Mesangial cell (primary cell): Measurements from ENCODE around the gene DHTKD1. TPM values are rescaled to one million over a fixed set of nuclear protein-coding genes. Genes with fewer than 3 reads are reported as not detected.

Experiments
- total RNA-seq: library from RNA; depleted of rRNA; stranded (reverse); fragments of >200 nt; gene quantifications from 2 replicates; pipeline ENCODE4 v1.2.3, GENCODE V29; 2015

DHTKD1 gene
- 25.1 and 25.9 TPM in 2 replicates for total RNA-seq

GRCh38 chr10:12068449-12069269 is at the start of gene DHTKD1:
Gene DHTKD1 (plus strand): TSS chr10:12068954. CDS start chr10:12069034, 80 bp downstream.

GRCh38 chr10:12042797-12043651 is 25.7 kb upstream of the DHTKD1 start, which contains the start of gene UPF2:
Gene UPF2 (minus strand): TSS chr10:12042809. CDS start chr10:12035423, 7,386 bp downstream.

DNA sequence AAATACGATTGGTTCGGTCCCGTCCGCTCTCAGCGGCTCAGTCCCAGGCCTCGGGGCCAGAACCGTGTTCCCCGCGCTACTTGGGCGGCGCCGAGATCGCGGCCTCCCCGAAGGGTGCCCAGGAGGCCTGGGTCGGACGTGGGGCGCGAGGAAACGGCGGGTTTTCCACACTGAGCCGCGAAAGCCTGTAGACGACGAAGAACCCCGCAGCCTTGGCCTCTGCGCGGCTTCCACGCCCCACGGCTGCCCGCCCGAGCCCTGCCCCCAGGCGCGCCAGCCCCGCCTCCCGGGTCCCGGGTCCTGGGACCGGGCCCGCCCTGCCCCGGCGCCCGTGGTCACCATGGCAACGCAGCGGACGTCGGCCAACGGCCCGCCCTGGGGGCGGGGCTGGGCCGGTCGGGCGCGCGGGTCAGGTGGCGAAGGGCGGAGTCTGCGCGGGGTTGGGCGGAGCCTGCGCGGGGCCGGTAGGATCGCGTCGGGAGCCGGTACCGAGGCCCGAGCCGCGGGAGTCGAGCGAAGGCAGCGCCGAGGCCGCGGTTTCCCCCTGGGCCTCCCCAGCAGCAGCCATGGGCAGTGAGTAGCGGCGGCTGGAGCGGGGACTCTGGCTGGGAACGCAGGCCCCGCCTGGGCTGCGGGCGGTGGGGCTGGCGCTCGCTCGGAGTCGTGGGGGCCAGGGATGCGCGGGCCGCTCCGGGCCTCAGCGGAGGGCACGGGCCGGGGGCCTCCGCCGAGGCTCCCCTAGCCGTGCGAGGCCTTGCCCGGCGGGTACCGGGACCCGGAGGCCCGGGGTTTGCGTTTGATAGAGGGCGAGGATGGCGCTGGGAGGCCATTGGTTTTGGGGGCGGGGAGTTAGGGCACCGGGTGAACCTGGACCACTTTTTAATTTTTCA is 60.7 kb downstream of the DHTKD1 start, which contains the start of gene SEC61A2:
SEC61A2 (plus strand) TSS at position 456 of the 890 bp plus-strand sequence; CDS start at position 567, 111 bp downstream.

Other genes with a start within 250 kb of the DHTKD1 start
- gene PROSER2, start 245.6 kb upstream of the DHTKD1 start, total RNA-seq, result 35.5 and 86.5 TPM in 2 replicates
- gene UPF2, start 26.1 kb upstream of the DHTKD1 start, total RNA-seq, result 4.8 and 7.2 TPM in 2 replicates
- 6.4 and 13.6 TPM in 2 replicates for gene SEC61A2, start 60.7 kb downstream of the DHTKD1 start, total RNA-seq
- gene NUDT5, start 126.9 kb downstream of the DHTKD1 start, total RNA-seq, result 50.7 and 66.8 TPM in 2 replicates
- 73.0 and 128 TPM in 2 replicates for gene CDC123, start 127.2 kb downstream of the DHTKD1 start, total RNA-seq